Osteoblast (primary cell): ENCODE results near the gene GPR137C. TPM values are rescaled to one million over a fixed set of nuclear protein-coding genes. Genes with fewer than 3 reads are reported as not detected.

Source experiments
- DNase-seq: peaks from one replicate; pipeline ENCODE4 v3.0.0; 2011; ENCODE audit warnings: low spot score, mixed read lengths; ENCODE audit not compliant: insufficient read length; ENCODE audit errors: missing footprints
- H2AFZ ChIP-seq: 2 replicates; pipeline ENCODE4 v1.6.0; 2011; ENCODE audit warnings: mild to moderate bottlenecking, low read length
- H3K27ac ChIP-seq: 2 replicates; pipeline ENCODE4 v1.5.1; 2011; ENCODE audit warnings: mild to moderate bottlenecking, low read depth, low read length, moderate library complexity
- H3K27me3 ChIP-seq: 2 replicates; pipeline ENCODE4 v1.6.0; 2012; ENCODE audit warnings: mild to moderate bottlenecking, control low read depth, inconsistent platforms, low read length, moderate library complexity; ENCODE audit not compliant: insufficient read depth
- H3K36me3 ChIP-seq: 2 replicates; pipeline ENCODE4 v1.5.1; 2011; ENCODE audit warnings: mild to moderate bottlenecking, low read length, control low read depth, moderate library complexity; ENCODE audit not compliant: insufficient read depth
- H3K4me1 ChIP-seq: 2 replicates; pipeline ENCODE4 v1.5.1; 2011; ENCODE audit warnings: mild to moderate bottlenecking, low read length, control low read depth, moderate library complexity; ENCODE audit not compliant: insufficient read depth
- H3K4me2 ChIP-seq: 2 replicates; pipeline ENCODE4 v1.6.0; 2011; ENCODE audit warnings: mild to moderate bottlenecking, low read length; ENCODE audit not compliant: insufficient read depth
- H3K4me3 ChIP-seq: fragments of 200-600 bp; sonication (generic); 3 replicates; pipeline ENCODE4 v1.5.1; 2012; ENCODE audit warnings: mild to moderate bottlenecking, low read length, inconsistent platforms; ENCODE audit not compliant: insufficient read depth
- H3K79me2 ChIP-seq: 2 replicates; pipeline ENCODE4 v1.6.0; 2012; ENCODE audit warnings: mild to moderate bottlenecking, low read length, control low read depth, inconsistent platforms; ENCODE audit not compliant: insufficient read depth
- H3K9me3 ChIP-seq: 2 replicates; pipeline ENCODE4 v1.5.1; 2011; ENCODE audit warnings: low read depth, low read length, control low read depth
- H4K20me1 ChIP-seq: 2 replicates; pipeline ENCODE4 v1.6.0; 2012; ENCODE audit warnings: mild to moderate bottlenecking, low read length, control low read depth; ENCODE audit not compliant: insufficient read depth
- CTCF ChIP-seq: IDR thresholded peaks from 2 replicates; pipeline ENCODE4 v1.5.1; 2011; ENCODE audit warnings: mild to moderate bottlenecking, low read depth, low read length, moderate library complexity; ENCODE audit errors: extremely low read depth
- total RNA-seq: library from RNA; depleted of rRNA; stranded (reverse); fragments of >200 nt; gene quantifications from 2 replicates; pipeline ENCODE4 v1.2.3, GENCODE V29; 2012

The GPR137C gene
- total RNA-seq, 1 donor = 0.36 TPM

- Histone ChIP-seq H3K27ac (no peak overlapping the region), H3K36me3 (no peaks in the 10 kb centered on the region), H4K20me1 (no peaks in the 10 kb centered on the region), H3K4me3 (no peak overlapping the region), H3K4me2 (no peak overlapping the region), H3K79me2 (no peaks in the 10 kb centered on the region), H3K9me3 (no peaks in the 10 kb centered on the region), H2AFZ (no peak overlapping the region), H3K27me3 (no peaks in the 10 kb centered on the region), H3K4me1 (no peaks in the 10 kb centered on the region)
- no peak for DNase-seq
- no peak for TF ChIP-seq CTCF
These were observed 111.2 kb downstream of the GPR137C start for GRCh38 chr14:52663850-52664249.

- Histone ChIP-seq H3K36me3 (peaks cover 5% of the 10 kb centered on the region), H3K9me3 (no peaks in the 10 kb centered on the region), H4K20me1 (no peaks in the 10 kb centered on the region), H2AFZ (no peak overlapping the region), H3K4me2 (no peak overlapping the region), H3K27me3 (no peaks in the 10 kb centered on the region), H3K79me2 (peaks cover 11% of the 10 kb centered on the region), H3K4me1 (no peaks in the 10 kb centered on the region), H3K4me3 (no peak overlapping the region), H3K27ac (no peak overlapping the region)
- peak; percentile 44 for TF ChIP-seq CTCF
- no peak for DNase-seq
These were observed 126.0 kb downstream of the GPR137C start for GRCh38 chr14:52678591-52678990.

- Histone ChIP-seq H3K79me2 (peaks cover 61% of the 10 kb centered on the region), H2AFZ (no peak overlapping the region), H3K4me3 (no peak overlapping the region), H3K36me3 (peaks cover 5% of the 10 kb centered on the region), H3K27ac (no peak overlapping the region), H3K9me3 (no peaks in the 10 kb centered on the region), H3K4me1 (no peaks in the 10 kb centered on the region), H4K20me1 (peaks cover 4% of the 10 kb centered on the region), H3K27me3 (no peaks in the 10 kb centered on the region), H3K4me2 (no peak overlapping the region)
- TF ChIP-seq CTCF = no peak
- no peak for DNase-seq
These were observed 131.4 kb downstream of the GPR137C start for GRCh38 chr14:52683985-52684520.

- H3K4me1 ChIP-seq = no peaks in the 10 kb centered on the region
- DNase-seq = no peak
- no peak overlapping the region for H3K4me3 ChIP-seq
- H2AFZ ChIP-seq = no peak overlapping the region
- H3K36me3 ChIP-seq = peaks cover 5% of the 10 kb centered on the region
- H3K79me2 ChIP-seq = peaks cover 79% of the 10 kb centered on the region
- H3K27ac ChIP-seq = no peak overlapping the region
- peaks cover 4% of the 10 kb centered on the region for H4K20me1 ChIP-seq
- no peaks in the 10 kb centered on the region for H3K27me3 ChIP-seq
- no peaks in the 10 kb centered on the region for H3K9me3 ChIP-seq
- H3K4me2 ChIP-seq = no peak overlapping the region
- TF ChIP-seq CTCF = no peak
These were observed 133.5 kb downstream of the GPR137C start for GRCh38 chr14:52686176-52686575.

Other genes starting within 250 kb of the GPR137C start
- 2.9 and 3.3 TPM in 2 replicates for gene PTGER2, start 238.5 kb upstream of the GPR137C start, total RNA-seq
- 9.8 and 11.5 TPM in 2 replicates for gene TXNDC16, start 331 bp upstream of the GPR137C start, total RNA-seq
- 55.1 and 56.8 TPM in 2 replicates for gene ERO1A, start 142.7 kb downstream of the GPR137C start, total RNA-seq
- 78.5 and 85.2 TPM in 2 replicates for gene PSMC6, start 154.4 kb downstream of the GPR137C start, total RNA-seq
- 29.7 and 29.8 TPM in 2 replicates for gene STYX, start 177.3 kb downstream of the GPR137C start, total RNA-seq
- 25.0 and 35.5 TPM in 2 replicates for gene GNPNAT1, start 238.8 kb downstream of the GPR137C start, total RNA-seq